NK-92 (cell line): ENCODE data around the gene TMEM131L.
"Not testable (repeated sequence)": the region's sequence is repeated elsewhere in the genome, so short reads cannot be mapped to it uniquely, and the experiment has no call there.

Experiments
- DNase-seq: peaks from one replicate; lab custom pipeline; 2025; ENCODE audit not compliant: unreplicated experiment; lab: John Stamatoyannopoulos, UW

The TMEM131L gene

GRCh38 chr4:153572609-153573008, 106.4 kb downstream of the TMEM131L start:
- no peak for DNase-seq

- DNase-seq: no peak
These were observed 107.1 kb downstream of the TMEM131L start for GRCh38 chr4:153573221-153573620.

- DNase-seq: no peak
These were observed 108.0 kb downstream of the TMEM131L start for GRCh38 chr4:153573881-153574802.

GRCh38 chr4:153576443-153576774, 110.2 kb downstream of the TMEM131L start:
- DNase-seq: no peak

GRCh38 chr4:153577053-153577452, 110.9 kb downstream of the TMEM131L start:
- DNase-seq: no peak

- no peak for DNase-seq
These were observed 113.2 kb downstream of the TMEM131L start for GRCh38 chr4:153579410-153579809.

- no peak for DNase-seq
These were observed 113.7 kb downstream of the TMEM131L start for GRCh38 chr4:153579872-153580271.

- DNase-seq: no peak
These were observed 117.0 kb downstream of the TMEM131L start for GRCh38 chr4:153582954-153583702.

- DNase-seq: no peak
These were observed 118.9 kb downstream of the TMEM131L start for GRCh38 chr4:153585026-153585425.

- DNase-seq: no peak
These were observed 123.8 kb downstream of the TMEM131L start for GRCh38 chr4:153589703-153590595.

GRCh38 chr4:153591441-153591840, 125.3 kb downstream of the TMEM131L start:
- no peak for DNase-seq

- no peak for DNase-seq
These were observed 125.9 kb downstream of the TMEM131L start for GRCh38 chr4:153592064-153592463.

- no peak for DNase-seq
These were observed 127.0 kb downstream of the TMEM131L start for GRCh38 chr4:153593161-153593560.

GRCh38 chr4:153594210-153594609, 128.1 kb downstream of the TMEM131L start:
- DNase-seq: no peak

- no peak for DNase-seq
These were observed 129.9 kb downstream of the TMEM131L start for GRCh38 chr4:153595894-153596601.

GRCh38 chr4:153602758-153603157, 136.6 kb downstream of the TMEM131L start:
- DNase-seq: no peak

- DNase-seq: no peak
These were observed 137.1 kb downstream of the TMEM131L start for GRCh38 chr4:153603258-153603657.

GRCh38 chr4:153603835-153604234, 137.7 kb downstream of the TMEM131L start:
- no peak for DNase-seq

GRCh38 chr4:153609070-153609469, 142.9 kb downstream of the TMEM131L start:
- not testable (repeated sequence) for DNase-seq

- DNase-seq: no peak
These were observed 144.6 kb downstream of the TMEM131L start for GRCh38 chr4:153610623-153611376.
